Activated CD4-positive, alpha-beta T cell treated with anti-CD3 and anti-CD28 coated beads for 48 hours (primary cell): ENCODE measurements around the gene LY6G5C.
"Not testable (repeated sequence)": the region's sequence is repeated elsewhere in the genome, so short reads cannot be mapped to it uniquely, and the experiment has no call there.

Source experiments
- DNase-seq: peaks from one replicate; pipeline ENCODE4 v3.0.0-alpha.2; 2020

Gene LY6G5C

GRCh38 chr6:31713991-31714684 is 33.3 kb upstream of the LY6G5C start:
- no peak for DNase-seq

- DNase-seq, result no peak
These were observed 32.6 kb upstream of the LY6G5C start for GRCh38 chr6:31713465-31713864.

GRCh38 chr6:31712296-31712695 is 31.4 kb upstream of the LY6G5C start:
- DNase-seq, result no peak

GRCh38 chr6:31711233-31711632 is 30.4 kb upstream of the LY6G5C start:
- no peak for DNase-seq

- DNase-seq, result no peak
These were observed 29.8 kb upstream of the LY6G5C start for GRCh38 chr6:31710523-31711219.

- not testable (repeated sequence) for DNase-seq
These were observed 28.3 kb upstream of the LY6G5C start for GRCh38 chr6:31709157-31709556.

- DNase-seq, result no peak
These were observed 27.4 kb upstream of the LY6G5C start for GRCh38 chr6:31708224-31708623.

- DNase-seq, result no peak
These were observed 26.8 kb upstream of the LY6G5C start for GRCh38 chr6:31707701-31708100.

GRCh38 chr6:31706599-31706998 is 25.7 kb upstream of the LY6G5C start, which contains the start of gene LY6G6F:
TSS of gene LY6G6F (plus strand) at chr6:31706866. CDS start at chr6:31706907, 41 bp downstream.
- no peak for DNase-seq

- no peak for DNase-seq
These were observed 25.1 kb upstream of the LY6G5C start for GRCh38 chr6:31705931-31706330.

- DNase-seq, result peak; percentile 99
These were observed 22.2 kb upstream of the LY6G5C start, which contains the start of gene ABHD16A for GRCh38 chr6:31702819-31703716. TSS of gene ABHD16A (minus strand) at chr6:31703324. CDS start at chr6:31703281, 43 bp downstream.

- DNase-seq, result peak; percentile 59
These were observed 21.5 kb upstream of the LY6G5C start for GRCh38 chr6:31702405-31702818.

- DNase-seq, result no peak
These were observed 21.0 kb upstream of the LY6G5C start for GRCh38 chr6:31701666-31702404.

GRCh38 chr6:31700740-31701401 is 20.0 kb upstream of the LY6G5C start:
- no peak for DNase-seq

- no peak for DNase-seq
These were observed 16.7 kb upstream of the LY6G5C start for GRCh38 chr6:31697555-31697954.

GRCh38 chr6:31693535-31693934 is 12.7 kb upstream of the LY6G5C start:
- DNase-seq, result no peak

GRCh38 chr6:31692886-31693285 is 12.0 kb upstream of the LY6G5C start:
- DNase-seq, result no peak

- DNase-seq, result no peak
These were observed 11.5 kb upstream of the LY6G5C start for GRCh38 chr6:31692353-31692752.

- DNase-seq, result no peak
These were observed 10.8 kb upstream of the LY6G5C start for GRCh38 chr6:31691564-31692108.

- DNase-seq, result no peak
These were observed 10.2 kb upstream of the LY6G5C start for GRCh38 chr6:31691078-31691463.

- no peak for DNase-seq
These were observed 9.6 kb upstream of the LY6G5C start for GRCh38 chr6:31690231-31691077.
